ENCODE results near the gene CORO7.
A peak's percentile ranks its signal among the peaks of the same experiment; 100 is the strongest.

The CORO7 gene

DNA sequence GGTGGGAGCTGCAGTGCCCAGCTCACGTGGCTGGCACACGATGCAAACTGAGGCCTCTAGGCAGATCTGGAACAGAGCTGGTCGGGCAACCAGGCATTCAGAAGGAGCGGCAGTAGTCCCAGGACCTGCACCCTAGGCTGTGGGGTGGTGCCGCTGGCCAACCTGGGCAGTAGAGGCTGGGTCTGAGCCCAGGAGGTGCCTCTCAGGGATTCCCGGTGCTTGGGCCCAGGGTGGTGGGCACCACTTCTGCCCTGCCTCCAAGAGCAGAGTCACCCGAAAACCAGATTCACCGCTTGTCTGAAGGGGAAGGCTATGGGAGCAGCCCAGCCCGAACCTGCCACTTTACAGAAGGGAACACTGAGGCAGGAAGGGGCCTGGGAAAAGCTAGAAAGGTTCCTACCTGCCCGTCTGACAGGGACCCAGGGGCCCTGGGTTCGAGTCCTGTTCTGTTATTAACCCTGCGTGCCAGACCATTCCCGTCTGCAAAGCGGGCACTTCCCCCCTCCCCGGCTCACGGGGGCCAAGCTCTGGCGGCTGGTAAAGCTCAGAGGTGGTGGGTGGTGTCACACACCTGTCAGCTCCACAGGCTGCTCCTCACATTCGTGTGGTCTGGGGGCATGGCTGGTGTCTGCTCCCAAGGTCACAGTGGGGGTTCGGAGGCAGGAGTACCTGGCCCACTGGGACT, 83.6 kb downstream of the CORO7 start:
- no peak for DNase-seq

DNA sequence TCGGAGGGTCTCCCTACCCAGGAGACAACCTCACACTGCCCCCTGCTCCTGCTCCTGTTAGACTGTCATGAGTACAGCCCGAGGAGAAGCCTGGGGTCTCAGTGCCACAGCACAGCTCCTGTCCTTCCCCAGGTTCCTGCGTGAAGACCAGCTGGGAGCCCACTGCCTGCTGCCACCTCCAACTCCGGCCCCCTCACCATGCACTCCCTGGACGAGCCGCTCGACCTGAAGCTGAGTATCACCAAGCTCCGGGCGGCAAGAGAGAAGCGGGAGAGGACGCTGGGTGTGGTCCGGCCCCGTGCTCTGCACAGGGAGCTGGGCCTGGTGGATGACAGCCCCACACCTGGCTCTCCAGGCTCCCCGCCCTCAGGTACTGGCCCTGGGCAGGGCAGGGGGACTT, 84.3 kb downstream of the CORO7 start:
- DNase-seq: no peak

DNA sequence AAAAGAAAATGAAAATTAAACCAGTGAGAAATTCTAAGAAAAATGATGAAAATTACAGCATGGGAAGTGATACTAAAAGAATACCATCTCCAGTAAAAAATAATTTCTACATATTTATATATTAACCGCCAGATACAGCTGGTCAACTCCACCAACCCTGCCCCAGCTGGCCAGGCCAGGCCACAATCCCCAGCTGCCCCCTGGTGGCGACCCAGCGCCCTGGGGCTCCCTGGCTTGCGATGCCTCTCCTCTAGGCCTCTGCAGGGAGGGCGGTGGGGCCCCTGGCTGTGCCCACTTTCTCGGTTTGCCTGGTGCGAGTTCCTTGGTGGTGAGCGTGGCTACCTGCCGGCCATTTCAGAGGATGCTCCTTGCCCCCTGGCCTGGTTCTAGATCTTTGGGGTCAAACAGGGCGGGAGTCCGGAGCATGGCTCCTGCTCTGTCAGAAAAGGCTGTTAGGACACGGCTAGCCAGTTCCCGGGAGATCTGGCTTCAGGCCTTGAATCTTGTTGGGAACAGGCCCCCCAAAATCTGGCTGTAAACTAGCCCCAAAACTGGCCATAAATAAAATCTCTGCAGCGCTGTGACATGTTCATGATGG, 86.0 kb downstream of the CORO7 start:
- DNase-seq: peak in 1 of 2 experiments; percentile 19

DNA sequence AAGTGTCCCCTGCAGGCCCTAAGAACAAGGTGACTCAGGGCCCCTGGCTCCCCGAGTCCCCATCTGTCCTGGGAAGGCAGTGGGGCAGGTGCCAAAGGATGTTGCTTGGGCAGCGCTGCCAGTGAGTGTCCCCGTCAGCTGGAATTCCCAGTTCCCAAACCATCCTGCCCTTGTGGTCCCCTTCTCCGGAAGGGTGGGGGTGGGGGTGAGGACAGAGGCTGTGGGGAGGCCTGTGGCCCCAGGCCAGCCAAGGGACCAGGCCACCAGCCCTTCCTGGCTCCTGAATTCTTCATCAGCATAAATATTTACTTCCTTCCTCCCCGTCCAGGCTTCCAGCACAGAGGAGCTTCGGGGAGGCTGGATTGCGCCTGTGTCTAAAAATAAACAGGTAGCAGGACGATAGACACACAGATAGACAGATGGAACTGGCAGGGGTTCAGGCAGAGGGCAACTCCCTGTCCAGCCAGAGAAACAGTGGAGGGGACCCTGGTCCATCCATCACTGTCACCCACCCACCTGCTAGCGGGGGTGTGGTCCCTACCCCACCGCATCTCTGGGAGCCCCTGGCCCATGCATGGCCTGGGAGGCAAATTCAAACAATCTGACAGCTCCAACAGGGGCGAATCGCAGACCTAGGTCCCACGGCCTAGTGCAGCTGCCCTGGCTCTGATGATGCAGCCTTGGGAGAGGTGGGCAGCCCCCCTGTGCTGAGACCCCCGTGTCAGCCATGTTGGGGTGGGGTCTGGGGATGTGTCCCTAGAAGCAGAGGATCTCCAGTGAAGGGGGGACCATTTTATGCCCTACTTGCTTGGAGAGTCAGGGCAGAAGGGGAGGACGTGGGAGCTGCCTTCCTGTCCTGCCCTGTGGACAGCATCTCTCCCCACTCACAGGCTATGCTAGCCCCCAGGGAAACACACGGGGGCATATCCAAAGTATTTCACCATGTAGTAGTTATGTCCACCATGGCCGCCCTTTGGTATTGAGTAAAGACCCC, 87.3 kb downstream of the CORO7 start:
- no peak for DNase-seq

DNA sequence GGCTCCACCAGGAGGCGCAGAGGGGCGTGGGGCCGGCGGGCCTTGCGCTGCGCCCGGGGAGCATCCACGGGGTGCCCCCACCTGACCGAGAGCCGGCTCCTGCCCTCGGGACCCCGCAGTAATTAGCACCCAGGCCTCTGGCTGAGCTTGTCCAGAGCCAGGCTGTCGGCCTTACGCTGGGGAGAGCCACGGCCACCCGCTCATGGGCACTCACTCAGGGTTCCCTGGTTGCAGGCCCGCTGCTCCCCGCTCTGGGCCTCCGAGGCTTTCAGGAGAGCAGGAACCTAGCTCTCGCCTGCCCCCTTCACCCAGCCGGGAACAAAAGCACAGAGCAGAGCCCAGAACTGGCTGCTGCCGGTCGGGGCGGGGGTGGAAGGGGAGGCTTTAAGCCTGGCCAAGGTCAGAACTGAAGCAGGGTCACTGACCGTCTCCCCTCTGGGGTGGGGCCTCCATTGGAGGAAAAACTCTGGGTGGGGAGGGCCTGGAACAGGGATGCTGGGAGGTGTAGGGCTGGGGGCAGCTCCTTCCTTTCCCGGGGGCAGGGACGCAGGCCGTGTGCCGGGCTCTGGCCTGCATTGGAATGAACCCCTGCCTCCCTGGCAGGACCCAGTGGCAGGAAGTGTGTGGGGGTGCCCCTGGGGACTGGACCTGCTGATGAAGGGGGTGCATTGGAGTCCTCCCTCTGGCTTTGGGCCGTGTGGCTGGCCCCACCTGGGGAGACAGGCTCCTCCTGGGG, 88.2 kb downstream of the CORO7 start:
- DNase-seq: peak; percentile 42 to 46

DNA sequence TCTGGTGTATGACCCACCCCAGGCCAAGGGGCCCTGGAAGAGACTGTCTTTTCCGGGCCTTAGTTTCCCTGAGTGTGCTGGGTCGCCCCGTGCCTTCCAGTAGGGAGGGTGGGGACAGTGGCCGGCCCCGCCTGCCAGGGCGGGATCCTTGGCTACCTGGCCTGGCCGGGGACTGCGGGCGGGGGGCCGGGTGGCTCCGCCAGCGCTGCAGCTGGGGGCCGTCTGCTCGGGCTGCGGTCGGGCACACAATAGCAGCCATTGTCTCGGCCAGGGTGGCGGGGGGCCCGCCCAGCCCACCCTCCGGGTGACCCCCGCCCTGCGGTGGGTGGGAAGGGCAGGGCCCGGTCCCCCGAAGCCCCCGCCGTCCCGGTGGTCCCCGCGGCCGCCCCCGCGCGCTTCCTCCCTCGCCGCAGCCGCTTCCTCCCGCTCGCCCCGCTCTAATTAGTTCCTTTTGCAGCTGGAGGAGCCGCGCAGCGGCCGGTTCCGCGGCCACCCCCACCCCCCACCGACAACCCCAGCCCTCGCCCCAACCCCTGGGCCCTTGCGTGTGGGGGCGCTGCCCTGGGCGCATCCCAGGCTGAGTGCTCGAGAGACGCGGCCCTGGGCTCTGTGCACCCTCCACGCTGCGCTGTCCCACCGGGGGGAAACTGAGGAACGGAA, 88.9 kb downstream of the CORO7 start:
- no peak for DNase-seq

DNA sequence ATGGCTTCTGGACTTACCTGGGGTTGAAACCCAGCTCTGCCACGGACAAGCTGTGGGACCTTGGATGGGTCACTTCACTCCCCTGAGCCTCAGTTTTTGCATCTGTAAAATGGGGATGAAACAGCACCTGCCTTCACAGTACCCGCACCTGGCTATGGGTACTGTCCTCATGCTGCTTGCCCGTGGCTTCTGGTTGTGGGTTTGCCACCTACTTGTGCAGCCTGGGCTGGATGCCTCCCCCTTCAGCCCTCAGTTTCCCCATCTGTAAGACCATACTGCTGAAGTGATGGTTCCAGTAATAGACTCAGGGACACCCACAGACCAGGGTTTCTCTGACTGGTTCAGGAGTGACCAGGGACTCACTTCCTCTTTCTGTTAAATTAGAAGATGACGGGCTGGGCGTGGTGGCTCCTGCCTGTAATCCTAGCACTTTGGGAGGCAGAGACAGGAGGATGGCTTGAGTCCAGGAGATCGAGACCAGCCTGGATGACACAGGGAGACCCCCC, 91.1 kb downstream of the CORO7 start:
- DNase-seq: peak in 1 of 2 experiments; percentile 13

DNA sequence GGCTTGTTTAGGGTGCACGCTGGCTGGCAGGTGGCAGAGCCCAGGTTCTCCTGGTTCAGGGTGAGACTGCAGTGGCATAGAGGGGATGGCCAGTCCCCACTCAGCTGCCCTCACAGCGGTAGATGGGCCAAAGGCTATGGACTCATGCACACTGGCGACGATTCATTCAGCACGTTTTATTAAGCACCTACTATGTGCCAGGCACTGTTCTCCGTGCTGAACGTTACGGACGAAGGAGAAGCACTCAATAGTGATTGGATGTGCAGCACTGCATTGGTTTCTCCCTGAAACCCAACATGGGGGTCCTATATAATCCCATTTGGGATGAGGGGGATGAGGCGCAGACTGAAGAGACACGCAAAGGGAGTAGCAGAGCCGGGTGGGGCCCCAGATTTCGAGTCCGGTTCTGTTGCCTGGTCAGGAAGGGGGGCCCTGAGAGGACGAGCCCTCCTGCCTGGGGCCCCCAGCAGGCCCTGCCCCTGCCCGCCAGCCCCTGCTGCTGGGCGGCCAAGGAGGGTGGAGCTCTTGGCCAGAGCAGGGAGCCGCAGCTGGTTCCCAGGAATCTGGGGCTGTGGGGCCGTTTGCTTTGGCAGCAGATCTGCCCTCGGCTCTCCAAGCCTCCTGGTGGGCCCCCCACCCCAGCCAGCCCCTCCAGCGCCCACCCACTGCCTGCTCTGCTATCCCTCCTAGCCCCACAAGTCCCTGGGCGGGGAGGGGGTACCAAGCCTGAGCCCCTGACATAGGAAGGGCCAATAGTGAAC, 91.7 kb downstream of the CORO7 start:
- no peak for DNase-seq

DNA sequence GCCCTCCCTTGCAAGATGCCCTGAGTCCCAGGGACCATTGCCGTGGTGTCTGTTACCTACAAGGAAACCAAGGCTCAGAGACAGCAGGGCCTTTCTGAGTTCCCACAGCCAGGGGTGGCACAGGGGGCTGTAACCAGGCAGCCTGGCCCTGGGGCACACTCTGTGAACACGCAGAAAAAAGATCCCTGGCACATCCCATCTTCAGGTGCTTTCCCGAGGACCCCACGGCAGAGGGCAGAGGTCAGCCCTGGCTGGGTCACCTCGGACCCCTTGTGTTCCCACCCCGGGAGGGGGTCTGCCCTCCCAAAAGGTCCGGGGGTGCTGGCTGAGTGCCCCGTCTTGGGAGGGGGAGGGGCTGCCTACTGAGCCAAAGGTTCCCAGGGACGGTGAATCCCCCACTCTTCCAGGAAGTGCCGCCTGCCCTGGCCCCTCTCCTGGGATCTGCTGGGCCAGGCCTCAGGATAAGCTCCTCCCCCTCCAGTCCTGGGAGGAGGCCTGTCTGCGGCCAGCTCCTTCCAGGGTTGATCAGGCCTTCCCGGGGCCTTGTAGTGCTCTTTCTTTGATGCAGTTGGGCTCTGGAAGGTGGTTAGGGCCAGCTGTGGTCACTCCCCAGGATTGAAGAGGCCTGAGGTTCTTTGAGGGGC, 92.4 kb downstream of the CORO7 start:
- DNase-seq: no peak

DNA sequence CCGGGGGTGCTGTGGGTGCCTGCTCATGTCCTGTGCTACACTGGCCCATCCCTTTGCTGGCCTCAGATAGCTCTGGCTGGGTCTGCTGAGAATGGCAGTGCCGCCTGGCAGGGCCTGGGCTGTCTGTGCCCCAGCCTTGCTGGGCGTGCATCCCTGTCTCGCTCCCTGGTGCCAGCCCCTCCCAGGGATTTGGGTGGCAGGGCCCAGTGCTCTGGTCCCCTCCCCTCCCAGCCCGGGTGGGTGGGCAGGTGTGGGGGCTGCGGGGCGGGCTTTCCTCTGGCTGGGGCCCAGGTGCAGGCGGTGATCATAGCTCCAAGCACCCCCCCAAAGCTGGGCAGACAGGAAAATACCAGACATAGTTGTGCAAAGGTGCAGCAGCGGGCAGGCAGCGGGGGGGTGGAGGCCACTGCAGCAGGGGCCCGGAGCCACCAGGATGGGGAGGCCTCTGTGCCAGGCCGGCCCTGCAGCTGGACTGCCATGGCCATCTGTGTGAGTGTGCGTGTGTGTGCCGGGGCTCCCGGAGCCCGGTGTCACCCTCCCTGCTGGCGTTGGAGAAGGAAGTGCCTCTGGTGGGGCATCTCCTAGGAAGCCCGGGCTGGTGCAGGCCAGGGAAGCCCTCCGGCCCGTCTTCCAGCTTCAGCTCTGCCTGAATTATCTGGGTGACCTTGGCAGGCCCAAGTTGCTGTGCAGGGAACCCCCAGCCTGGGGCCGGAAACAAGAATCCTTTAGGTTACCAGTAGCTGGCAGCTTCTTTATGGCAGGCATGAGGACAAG, 93.1 kb downstream of the CORO7 start:
- no peak for DNase-seq

DNA sequence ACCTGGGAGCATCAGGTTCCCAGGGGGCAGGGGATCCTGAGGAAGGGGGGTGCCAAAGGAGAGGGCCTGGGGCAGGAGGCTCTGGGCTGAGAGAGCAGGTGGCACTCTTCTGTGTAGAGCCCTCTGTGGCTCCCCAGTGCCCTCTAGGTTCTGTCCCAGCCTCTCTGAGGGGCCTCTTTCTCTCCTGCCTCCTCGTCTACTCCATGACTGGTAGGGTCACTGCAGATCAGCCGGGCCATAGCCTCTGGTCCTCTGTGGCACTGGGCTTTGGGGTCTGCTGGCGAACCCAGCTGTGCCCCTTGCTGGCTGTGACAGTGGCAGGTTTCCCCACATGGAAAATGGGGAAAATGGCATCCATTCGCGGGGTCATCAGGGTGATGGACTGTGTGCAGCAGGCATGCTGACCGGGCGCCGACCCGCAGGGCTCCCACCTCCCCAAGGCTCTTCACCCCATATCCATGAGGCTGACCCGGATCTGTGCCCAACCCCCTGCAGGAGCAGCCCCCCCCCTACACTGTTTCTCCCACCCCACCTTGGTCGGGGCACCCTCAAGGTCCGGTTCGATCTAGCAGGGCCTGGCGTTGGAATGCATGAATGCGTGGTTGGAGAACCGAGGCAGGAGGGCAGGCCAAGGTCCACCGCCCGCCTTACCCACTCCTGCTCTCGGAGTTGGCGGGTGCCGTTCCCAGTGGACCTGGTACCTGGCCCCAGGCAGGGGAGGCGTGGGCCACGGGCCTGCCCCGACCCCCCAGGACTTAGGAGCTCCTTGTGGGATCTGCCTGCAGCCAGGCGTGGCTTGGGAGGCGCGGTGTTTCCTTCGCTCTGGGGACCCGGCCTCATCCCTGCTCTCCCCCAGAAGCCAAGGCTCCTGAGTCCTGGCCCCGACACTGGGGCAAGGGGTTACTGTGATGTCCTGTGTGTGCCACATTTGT, 94.0 kb downstream of the CORO7 start:
- no peak for DNase-seq

DNA sequence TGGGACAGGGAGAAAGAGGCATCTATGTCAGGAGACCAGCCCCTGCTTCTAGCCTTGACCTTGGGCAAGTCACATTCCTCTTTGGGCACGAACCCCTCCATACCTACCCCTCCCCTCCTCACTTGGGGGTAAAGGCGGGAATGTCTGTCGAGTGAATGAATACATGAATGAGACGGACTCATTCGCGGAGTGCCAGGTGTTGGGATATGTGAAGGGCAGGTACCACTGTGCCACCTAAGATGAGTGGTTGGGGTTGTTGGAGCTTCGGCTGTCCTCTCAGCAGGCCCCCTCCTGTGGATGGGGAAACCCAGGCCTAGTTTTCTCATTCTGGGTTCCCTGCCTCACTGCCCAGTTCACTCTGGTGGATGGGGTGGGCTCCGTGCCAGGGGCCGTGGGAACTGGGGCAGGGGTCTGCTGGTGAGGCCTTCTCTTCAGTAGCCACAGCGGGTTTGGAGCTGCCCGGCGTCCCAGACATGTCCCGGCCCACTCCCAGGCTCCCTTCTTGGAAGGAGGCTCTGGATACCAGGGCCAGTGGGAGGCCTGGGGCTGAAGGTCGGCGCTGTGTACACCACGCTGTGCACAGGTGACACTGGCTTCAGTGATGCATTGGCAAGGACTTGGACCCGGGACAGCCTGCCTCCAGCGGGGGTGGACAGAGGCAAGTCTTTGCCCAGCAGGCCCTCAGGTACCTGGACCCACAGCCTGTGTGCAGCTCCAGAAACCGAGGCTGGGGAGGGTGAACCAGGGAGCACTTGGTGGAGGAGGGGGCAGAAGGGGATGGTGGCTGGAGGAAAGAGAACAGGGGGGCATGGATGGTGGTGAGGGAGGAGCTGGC, 94.9 kb downstream of the CORO7 start:
- DNase-seq: no peak

DNA sequence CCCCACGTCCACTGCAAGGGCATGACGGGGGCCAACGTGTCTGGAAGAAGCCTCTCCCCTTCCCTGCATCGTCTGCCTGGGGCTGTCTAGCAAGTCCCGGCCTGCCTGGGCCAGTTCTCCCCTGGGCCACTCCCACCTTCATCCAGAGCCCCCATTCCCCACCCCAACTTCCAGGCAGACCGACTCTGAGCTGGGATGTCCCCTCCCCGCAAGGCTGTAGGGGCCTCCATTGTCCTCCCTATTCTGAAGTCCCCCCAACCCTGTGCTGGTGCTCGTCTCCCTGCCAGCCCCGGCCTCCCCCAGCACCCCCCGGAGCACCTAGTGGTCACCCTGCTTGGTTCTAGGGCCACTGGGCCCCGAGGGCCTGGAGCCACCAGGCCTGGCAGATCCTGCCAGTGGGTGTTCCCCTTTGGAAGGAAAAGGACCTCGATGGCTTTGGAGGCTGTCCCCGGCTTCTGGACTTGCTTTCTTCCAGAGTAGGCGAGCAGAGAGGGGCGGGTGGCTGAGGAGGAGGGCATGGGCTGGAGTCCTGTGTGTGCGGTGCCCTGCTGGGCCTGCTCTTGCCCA, 95.7 kb downstream of the CORO7 start:
- DNase-seq: no peak

DNA sequence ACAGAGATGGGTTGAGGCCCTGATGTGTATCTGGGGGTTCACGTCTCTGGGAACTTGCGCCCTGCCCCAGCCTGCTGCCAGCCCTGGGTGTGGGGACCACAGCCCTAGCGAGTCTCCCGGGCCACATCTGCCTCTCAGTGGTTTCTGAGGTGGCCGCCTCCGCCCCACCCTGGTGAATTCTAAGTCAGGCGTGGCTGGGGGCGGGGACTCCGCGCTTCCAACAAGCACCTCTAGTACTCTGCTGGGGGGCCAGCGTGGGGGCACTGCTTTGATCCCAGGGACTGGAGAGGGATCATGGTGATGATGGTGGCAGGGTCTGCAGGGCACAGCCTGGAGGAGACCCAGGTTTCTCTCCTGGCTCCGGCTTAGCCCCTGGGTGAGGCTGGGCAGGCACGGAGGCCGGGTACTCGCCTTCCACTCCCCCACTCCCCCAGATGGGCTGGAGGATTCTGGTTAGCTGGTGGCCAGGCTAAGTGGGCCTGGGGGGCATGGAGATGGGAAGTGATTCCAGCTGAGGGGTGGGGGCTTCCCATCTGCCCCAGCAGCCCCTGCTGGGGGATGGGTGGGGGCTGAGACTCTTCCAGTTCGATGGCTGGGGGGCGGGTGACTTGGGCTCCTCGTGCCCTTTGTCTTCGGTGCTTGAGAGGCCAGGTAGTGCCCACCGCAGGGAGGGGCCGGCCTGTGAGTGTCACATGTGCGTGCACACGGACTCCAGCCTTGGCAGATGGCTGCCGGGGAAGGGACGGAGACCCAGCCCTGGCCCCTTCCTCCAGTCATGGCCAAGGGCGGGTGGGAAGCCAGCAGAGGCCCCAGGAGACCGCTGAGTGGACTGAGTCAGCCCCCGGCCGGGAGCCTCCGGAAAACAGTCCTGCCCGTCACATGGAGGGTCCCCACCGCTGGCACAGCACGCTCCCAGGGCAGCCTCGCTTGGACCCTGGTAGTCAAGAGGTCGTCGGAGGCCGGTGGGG, 96.7 kb downstream of the CORO7 start:
- no peak for DNase-seq

DNA sequence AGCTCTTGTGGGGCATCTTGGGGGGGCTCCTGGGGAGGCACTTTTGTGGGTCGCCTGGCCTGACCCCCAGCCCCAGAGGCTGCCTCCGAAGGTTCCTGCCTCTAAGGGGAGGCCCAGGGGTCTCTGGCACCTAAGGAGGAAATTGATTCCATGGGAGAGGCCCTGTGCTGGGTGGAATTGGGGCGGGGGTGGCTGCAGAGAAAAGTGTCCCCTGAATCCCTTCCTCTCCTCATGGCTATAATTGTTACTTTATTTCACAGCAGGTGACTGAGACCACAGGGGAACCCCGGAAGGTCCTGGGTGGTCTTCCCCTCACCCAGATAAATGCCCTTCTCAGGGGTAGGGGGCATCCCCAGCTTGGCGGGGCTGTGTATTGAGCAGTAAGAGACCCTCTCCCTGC, 97.4 kb downstream of the CORO7 start:
- no peak for DNase-seq

DNA sequence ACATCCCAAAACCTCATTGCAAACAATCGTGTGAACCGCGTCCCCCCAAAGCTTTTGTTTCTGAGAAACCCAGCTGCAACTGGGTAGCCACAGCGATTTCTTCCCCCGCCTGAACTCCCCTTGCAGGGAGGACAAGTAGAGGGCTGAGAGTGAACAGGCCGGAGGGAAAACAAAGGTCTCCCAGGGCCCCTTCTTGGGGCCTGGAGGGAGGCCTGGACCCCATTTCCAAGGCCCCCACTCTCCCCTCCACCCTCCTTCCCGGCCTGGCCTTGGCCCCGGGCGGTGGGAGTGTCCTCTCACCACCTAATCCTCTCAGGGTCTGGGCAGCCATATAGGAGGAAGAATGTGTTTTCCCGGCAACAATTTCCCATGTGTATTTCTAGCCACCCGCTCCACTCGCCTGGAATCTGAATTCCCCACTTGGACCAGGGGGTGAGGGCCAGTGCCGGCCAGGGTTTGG, 97.9 kb downstream of the CORO7 start:
- DNase-seq: no peak
